ENCODE data around the gene MYO18B.

The MYO18B gene

GRCh38 chr22:25780673-25781072 lies 38.7 kb downstream of the MYO18B start:
- Histone ChIP-seq H3K27me3 (replicated peaks; ENCODE audit: control insufficient read depth, insufficient read depth, low read length) (no peaks in the 10 kb centered on the region), H3K36me3 (ENCODE audit: control insufficient read depth, insufficient read depth, low read length) (no peaks in the 10 kb centered on the region), H3K4me3 (replicated peaks; ENCODE audit: low read depth, low read length) (no peak overlapping the region)
- TF ChIP-seq CTCF (IDR thresholded peaks at IDR 0.05; ENCODE audit: insufficient read depth, low read length, poor library complexity, severe bottlenecking): no peak
- no peak for DNase-seq (ENCODE audit: extremely low read depth, insufficient read length)

GRCh38 chr22:25781801-25782200 lies 39.8 kb downstream of the MYO18B start:
- no peaks in the 10 kb centered on the region for H3K27me3 ChIP-seq (replicated peaks; ENCODE audit: control insufficient read depth, insufficient read depth, low read length)
- TF ChIP-seq CTCF (IDR thresholded peaks at IDR 0.05; ENCODE audit: insufficient read depth, low read length, poor library complexity, severe bottlenecking): no peak
- no peaks in the 10 kb centered on the region for H3K36me3 ChIP-seq (ENCODE audit: control insufficient read depth, insufficient read depth, low read length)
- H3K4me3 ChIP-seq (replicated peaks; ENCODE audit: low read depth, low read length): no peak overlapping the region
- no peak for DNase-seq (ENCODE audit: extremely low read depth, insufficient read length)

- no peak for TF ChIP-seq CTCF (IDR thresholded peaks at IDR 0.05; ENCODE audit: insufficient read depth, low read length, poor library complexity, severe bottlenecking)
- no peaks in the 10 kb centered on the region for H3K27me3 ChIP-seq (replicated peaks; ENCODE audit: control insufficient read depth, insufficient read depth, low read length)
- H3K36me3 ChIP-seq (ENCODE audit: control insufficient read depth, insufficient read depth, low read length): no peaks in the 10 kb centered on the region
- H3K4me3 ChIP-seq (replicated peaks; ENCODE audit: low read depth, low read length): no peak overlapping the region
- DNase-seq (ENCODE audit: extremely low read depth, insufficient read length): no peak
Measured at GRCh38 chr22:25782831-25783230, 40.8 kb downstream of the MYO18B start.

GRCh38 chr22:25783856-25784255 lies 41.9 kb downstream of the MYO18B start:
- no peak for DNase-seq (ENCODE audit: extremely low read depth, insufficient read length)
- no peaks in the 10 kb centered on the region for H3K36me3 ChIP-seq (ENCODE audit: control insufficient read depth, insufficient read depth, low read length)

GRCh38 chr22:25786165-25786564 lies 44.2 kb downstream of the MYO18B start:
- H3K4me3 ChIP-seq (replicated peaks; ENCODE audit: low read depth, low read length): no peak overlapping the region
- H3K36me3 ChIP-seq (ENCODE audit: control insufficient read depth, insufficient read depth, low read length): no peaks in the 10 kb centered on the region
- no peaks in the 10 kb centered on the region for H3K27me3 ChIP-seq (replicated peaks; ENCODE audit: control insufficient read depth, insufficient read depth, low read length)
- DNase-seq (ENCODE audit: extremely low read depth, insufficient read length): no peak
- TF ChIP-seq CTCF (IDR thresholded peaks at IDR 0.05; ENCODE audit: insufficient read depth, low read length, poor library complexity, severe bottlenecking): no peak

More at GRCh38 chr22:25783856-25784255, 41.9 kb downstream of the MYO18B start:
- H3K4me3 ChIP-seq (replicated peaks; ENCODE audit: low read depth, low read length): no peak overlapping the region
- no peak for TF ChIP-seq CTCF (IDR thresholded peaks at IDR 0.05; ENCODE audit: insufficient read depth, low read length, poor library complexity, severe bottlenecking)
- H3K27me3 ChIP-seq (replicated peaks; ENCODE audit: control insufficient read depth, insufficient read depth, low read length): no peaks in the 10 kb centered on the region

GRCh38 chr22:25791556-25791955 lies 49.6 kb downstream of the MYO18B start:
- DNase-seq (ENCODE audit: extremely low read depth, insufficient read length): no peak
- Histone ChIP-seq H3K27me3 (replicated peaks; ENCODE audit: control insufficient read depth, insufficient read depth, low read length) (no peaks in the 10 kb centered on the region), H3K4me3 (replicated peaks; ENCODE audit: low read depth, low read length) (no peak overlapping the region), H3K36me3 (ENCODE audit: control insufficient read depth, insufficient read depth, low read length) (no peaks in the 10 kb centered on the region)
- TF ChIP-seq CTCF (IDR thresholded peaks at IDR 0.05; ENCODE audit: insufficient read depth, low read length, poor library complexity, severe bottlenecking): no peak

All from GM06990 (cell line).